IMR-90 (cell line): ENCODE measurements around the gene FEZ2. TPM values are rescaled to one million over a fixed set of nuclear protein-coding genes. Genes with fewer than 3 reads are reported as not detected.
A peak's percentile ranks its signal among the peaks of the same experiment; 100 is the strongest.

ENCODE experiments used
- ATAC-seq: fragments of 200-7000 bp; cut with Tn5 transposase; 2 replicates; pipeline ENCODE4 v1.9.1; 2020; ENCODE audit warnings: low read depth, mild to moderate bottlenecking, moderate library complexity
- BruUV-seq: library from RNA; stranded (reverse); fragments of 400-500 nt; replicated peaks from 2 replicates; lab custom pipeline; 2021; lab: Mats Ljungman, UMichigan
- CTCF ChIA-PET: fragments of 300-600 bp; formaldehyde crosslinking; extraction: SDS; loops from one replicate; lab custom pipeline; 2021; ENCODE audit warnings: antibody characterized with exemption; lab: Yijun Ruan, JAX
- POLR2A ChIA-PET: fragments of 300-600 bp; sonication (Branson Sonifier 250); formaldehyde crosslinking; loops from one replicate; lab custom pipeline; 2022; ENCODE audit warnings: antibody characterized with exemption; ENCODE audit not compliant: unreplicated experiment; lab: Charles Lee
- DNase-seq: peaks from one replicate; pipeline ENCODE4 v3.0.0; 2013
- H2AFZ ChIP-seq: replicated peaks from 2 replicates; pipeline ENCODE3; 2013; ENCODE audit warnings: low read length, mild to moderate bottlenecking; ENCODE audit not compliant: poor library complexity
- H2AK5ac ChIP-seq: 2 replicates; pipeline ENCODE4 v1.6.1; 2013; ENCODE audit warnings: low read depth, low read length, inconsistent platforms
- H2AK9ac ChIP-seq: replicated peaks from 2 replicates; pipeline ENCODE3; 2013; ENCODE audit warnings: mild to moderate bottlenecking, low read depth, low read length, moderate library complexity; ENCODE audit not compliant: poor library complexity
- H2BK120ac ChIP-seq: 2 replicates; pipeline ENCODE4 v1.6.1; 2013; ENCODE audit warnings: low read depth, low read length, inconsistent platforms
- H2BK15ac ChIP-seq: 3 replicates; pipeline ENCODE4 v1.6.1; 2013; ENCODE audit warnings: low read depth, low read length, inconsistent platforms
- H2BK20ac ChIP-seq: 2 replicates; pipeline ENCODE4 v1.6.1; 2013; ENCODE audit warnings: low read depth, mild to moderate bottlenecking, inconsistent platforms, low read length, moderate library complexity
- H2BK5ac ChIP-seq: 2 replicates; pipeline ENCODE4 v1.6.1; 2013; ENCODE audit warnings: mild to moderate bottlenecking, low read depth, low read length, inconsistent platforms; ENCODE audit not compliant: poor library complexity, severe bottlenecking
- H3K14ac ChIP-seq: replicated peaks from 2 replicates; pipeline ENCODE4 v1.6.1; 2013; ENCODE audit warnings: low read depth, low read length, inconsistent platforms
- H3K18ac ChIP-seq: 2 replicates; pipeline ENCODE4 v1.6.1; 2013; ENCODE audit warnings: low read depth, low read length, control low read depth
- H3K23ac ChIP-seq: 2 replicates; pipeline ENCODE4 v1.6.1; 2013; ENCODE audit warnings: low read depth, low read length, inconsistent platforms
- H3K27ac ChIP-seq: 2 replicates; pipeline ENCODE4 v1.5.1; 2013; ENCODE audit warnings: mild to moderate bottlenecking, control low read depth, low read length; ENCODE audit not compliant: insufficient read depth
- H3K27me3 ChIP-seq: 2 replicates; pipeline ENCODE4 v1.6.1; 2013; ENCODE audit warnings: low read length; ENCODE audit not compliant: control insufficient read depth, insufficient read depth
- H3K36me3 ChIP-seq: 2 replicates; pipeline ENCODE4 v1.6.1; 2013; ENCODE audit warnings: low read length, mixed read lengths; ENCODE audit not compliant: control insufficient read depth, insufficient read depth
- H3K4ac ChIP-seq: 2 replicates; pipeline ENCODE4 v1.6.1; 2013; ENCODE audit warnings: low read depth, low read length, inconsistent platforms
- H3K4me1 ChIP-seq: 2 replicates; pipeline ENCODE4 v1.6.1; 2013; ENCODE audit warnings: low read length, mixed read lengths; ENCODE audit not compliant: control insufficient read depth, insufficient read depth
- H3K4me2 ChIP-seq: 2 replicates; pipeline ENCODE4 v1.6.1; 2013; ENCODE audit warnings: low read depth, mild to moderate bottlenecking, control low read depth, low read length, moderate library complexity
- H3K4me3 ChIP-seq: 2 replicates; pipeline ENCODE4 v1.5.1; 2013; ENCODE audit warnings: low read depth, mild to moderate bottlenecking, control low read depth, low read length, moderate library complexity; ENCODE audit not compliant: insufficient read depth
- H3K56ac ChIP-seq: 2 replicates; pipeline ENCODE4 v1.6.1; 2013; ENCODE audit warnings: low read length, inconsistent platforms; ENCODE audit not compliant: insufficient read depth; ENCODE audit errors: extremely low read depth
- H3K79me1 ChIP-seq, 2 experiments: 2 replicates each; pipeline ENCODE4 v1.6.1; 2013; ENCODE audit warnings: low read length in 2 of 2, inconsistent platforms in 1 of 2, low read depth in 1 of 2
- H3K9ac ChIP-seq: 2 replicates; pipeline ENCODE4 v1.6.1; 2013; ENCODE audit warnings: low read depth, low read length, control low read depth
- H3K9me1 ChIP-seq: 2 replicates; pipeline ENCODE4 v1.6.1; 2013; ENCODE audit warnings: low read length, inconsistent platforms; ENCODE audit not compliant: insufficient read depth
- H3K9me3 ChIP-seq: 2 replicates; pipeline ENCODE4 v1.6.1; 2013; ENCODE audit warnings: low read length; ENCODE audit not compliant: control insufficient read depth, insufficient read depth
- H4K20me1 ChIP-seq: 2 replicates; pipeline ENCODE4 v1.6.1; 2013; ENCODE audit warnings: low read length, inconsistent platforms; ENCODE audit not compliant: insufficient read depth
- H4K5ac ChIP-seq: 2 replicates; pipeline ENCODE4 v1.6.1; 2013; ENCODE audit warnings: mild to moderate bottlenecking, low read depth, low read length, control low read depth
- H4K8ac ChIP-seq, 2 experiments: 2 replicates each; pipeline ENCODE4 v1.6.1; 2013; ENCODE audit warnings: low read depth in 2 of 2, low read length in 2 of 2, control low read depth in 1 of 2, inconsistent platforms in 1 of 2
- H4K91ac ChIP-seq: 2 replicates; pipeline ENCODE4 v1.6.1; 2013; ENCODE audit warnings: low read depth, low read length, inconsistent platforms; ENCODE audit not compliant: insufficient read depth
- CEBPB ChIP-seq: IDR thresholded peaks from 2 replicates; pipeline ENCODE4 v1.6.1; 2012; ENCODE audit warnings: low read depth, low read length, improper control_type of control experiment
- CHD1 ChIP-seq: IDR thresholded peaks from 2 replicates; pipeline ENCODE4 v1.6.1; 2012; ENCODE audit warnings: low read depth, low read length, improper control_type of control experiment
- CTCF ChIP-seq: conservative IDR thresholded peaks from 2 replicates; pipeline ENCODE4 v1.5.1; 2012; ENCODE audit warnings: mild to moderate bottlenecking, low read depth, low read length, improper control_type of control experiment
- FOS ChIP-seq: fragments of 150-350 bp; IDR thresholded peaks from 2 replicates; pipeline ENCODE4 v1.6.1; 2016; ENCODE audit warnings: low read depth, low read length
- MAFK ChIP-seq: IDR thresholded peaks from 2 replicates; pipeline ENCODE4 v1.6.1; 2012; ENCODE audit warnings: low read depth, low read length, improper control_type of control experiment
- MAZ ChIP-seq: IDR thresholded peaks from 2 replicates; pipeline ENCODE4 v1.6.1; 2012; ENCODE audit warnings: low read depth, mild to moderate bottlenecking, low read length, improper control_type of control experiment, moderate library complexity, borderline replicate concordance
- MXI1 ChIP-seq: IDR thresholded peaks from 2 replicates; pipeline ENCODE4 v1.6.1; 2012; ENCODE audit warnings: low read depth, mild to moderate bottlenecking, low read length, moderate library complexity, borderline replicate concordance
- NFE2L2 ChIP-seq: fragments of 150-350 bp; IDR thresholded peaks from 2 replicates; pipeline ENCODE4 v1.6.1; 2016; ENCODE audit warnings: low read depth, mild to moderate bottlenecking, low read length
- POLR2A ChIP-seq: IDR thresholded peaks from 2 replicates; pipeline ENCODE4 v1.6.1; 2012; ENCODE audit warnings: mild to moderate bottlenecking, low read depth, low read length
- RAD21 ChIP-seq: IDR thresholded peaks from 2 replicates; pipeline ENCODE4 v1.6.1; 2012; ENCODE audit warnings: low read length, improper control_type of control experiment
- RFX5 ChIP-seq: IDR thresholded peaks from 2 replicates; pipeline ENCODE4 v1.8.0; 2012; ENCODE audit warnings: low read depth, mild to moderate bottlenecking, low read length, moderate library complexity
- SMC3 ChIP-seq: fragments of 150-350 bp; IDR thresholded peaks from 2 replicates; pipeline ENCODE4 v1.6.1; 2016; ENCODE audit warnings: low read depth, mild to moderate bottlenecking, antibody characterized with exemption, low read length, moderate library complexity
- WGBS, 2 experiments: methylation state at CpG; one replicate each; pipeline versions ENCODE4 v1.1.5 to v1.1.7; 2013; ENCODE audit warnings: missing lambda C conversion rate in 2 of 2; ENCODE audit not compliant: insufficient read length in 1 of 2; ENCODE audit errors: extremely low coverage in 2 of 2; 5-methylcytosine and 5-hydroxymethylcytosine counted together
- dilution Hi-C: fragments of 300-500 bp; cut with HindIII; formaldehyde crosslinking; loops from one replicate; pipeline ENCODE4 v1.14.3; 2018; ENCODE audit warnings: low sequenced_read_pairs; ENCODE audit not compliant: unreplicated experiment
- in situ Hi-C: fragments of 300-500 bp; cut with MboI; formaldehyde crosslinking; loops from 3 replicates; pipeline ENCODE4 v1.14.3; 2019; ENCODE audit warnings: low sequenced_read_pairs, inconsistent platforms, mixed read lengths
- intact Hi-C: fragments of 100-400 bp; cut with micrococcal nuclease; formaldehyde crosslinking; loops from 2 replicates; pipeline ENCODE4 v1.10.0; 2022
- polyA plus RNA-seq, 3 experiments: library from polyadenylated mRNA; depleted of rRNA; stranded (reverse); fragments of >200 nt; gene quantifications; 2 replicates each; pipeline ENCODE4 v1.2.3, GENCODE V29; 2012; ENCODE audit warnings: low replicate concordance in 1 of 3
- total RNA-seq: library from RNA; depleted of rRNA; stranded (reverse); fragments of >200 nt; gene quantifications from 2 replicates; pipeline ENCODE4 v1.2.3, GENCODE V29; 2012
- TF ChIP-seq, protein P1 (sequence below): fragments of 150-350 bp; IDR thresholded peaks from 2 replicates; pipeline ENCODE4 v1.6.1; 2016; ENCODE audit warnings: low read depth, mild to moderate bottlenecking, low read length, moderate library complexity, borderline replicate concordance

Gene FEZ2
- total and polyA plus RNA-seq, 2 of the 4 experiments (the other 2 are of a cell fraction) = 19.4 to 31.6 TPM

DNA sequence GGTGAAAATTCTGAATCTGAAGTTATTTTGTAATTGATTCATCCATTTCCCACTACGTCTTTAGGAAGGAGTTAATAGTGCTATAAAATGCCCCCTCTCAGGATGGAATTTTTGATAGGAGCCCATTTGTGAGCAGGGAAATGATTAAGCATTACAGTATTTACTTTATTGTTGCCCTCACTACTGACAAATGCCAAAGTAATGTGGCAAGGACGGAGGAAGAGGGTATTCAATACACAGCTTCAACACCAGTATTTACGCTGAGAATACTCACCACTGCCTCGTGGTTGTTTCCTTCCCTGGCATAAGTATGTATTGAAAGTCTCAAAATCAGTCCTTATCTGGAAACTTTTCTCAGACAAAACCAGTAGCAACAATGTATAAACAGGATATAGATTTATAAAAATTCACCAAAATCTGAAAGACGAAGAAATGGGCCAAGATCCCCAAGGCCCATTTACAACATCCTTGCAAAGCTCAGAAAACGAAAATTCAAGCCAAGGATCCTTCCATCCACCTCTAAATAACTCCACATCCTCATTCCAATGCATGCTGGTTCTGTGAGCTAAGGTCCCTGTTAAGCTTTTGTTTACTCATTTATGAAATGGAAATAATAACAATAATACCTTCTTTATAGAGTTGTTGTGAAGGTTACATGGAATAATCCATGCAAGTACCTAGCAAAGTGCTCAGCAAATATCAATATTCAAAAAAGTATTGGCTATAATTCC is 29.3 kb downstream of the FEZ2 start:
- intact Hi-C loops = loop anchor here (1.0 kb wide), 1 partner anchor 29 kb away; no protein-coding TSS in a partner anchor
- H2AK5ac ChIP-seq = peak overlapping the region; percentile 91

More for the DNA sequence above, 29.3 kb downstream of the FEZ2 start:
- Histone ChIP-seq H4K20me1 (no peaks in the 10 kb centered on the region), H2BK20ac (peak overlapping the region; percentile 87), H3K9me1 (peaks cover 9% of the 10 kb centered on the region), H4K8ac (peak overlapping the region; percentile 79 to 85), H3K36me3 (peaks cover 12% of the 10 kb centered on the region), H3K4ac (peak overlapping the region; percentile 85; the same call in 1 of the 2 replicates), H3K18ac (peak overlapping the region; percentile 58; the same call in 1 of the 2 replicates), H3K27ac (peak overlapping the region; percentile 73), H3K79me1 (peaks cover 30 to 59% of the 10 kb centered on the region in 2 experiments), H3K56ac (peak overlapping the region; percentile 88), H3K14ac (peak overlapping the region; percentile 96), H3K4me2 (peak overlapping the region; percentile 78), H4K91ac (peak overlapping the region; percentile 92), H2AFZ (no peak overlapping the region), H3K23ac (peak overlapping the region; percentile 92), H3K4me3 (no peak overlapping the region), H2BK5ac (peak overlapping the region; percentile 99), H2BK120ac (peak overlapping the region; percentile 92), H3K9ac (peak overlapping the region; percentile 46; the same call in 1 of the 2 replicates), H3K9me3 (no peaks in the 10 kb centered on the region), H2AK9ac (no peak overlapping the region), H2BK15ac (peak overlapping the region; percentile 79; the same call in 1 of the 3 replicates), H4K5ac (peak overlapping the region; percentile 47; the same call in 1 of the 2 replicates), H3K27me3 (no peaks in the 10 kb centered on the region), H3K4me1 (peaks cover 10% of the 10 kb centered on the region)
- BruUV-seq = no TSS peak
- CTCF ChIA-PET = interaction anchor here (0.8 kb wide), 1 partner anchor 14 kb away, joined by 3 read pairs; no protein-coding TSS in a partner anchor
- DNase-seq (peak; percentile 66), ATAC-seq (peak; percentile 63)
- dilution Hi-C loops = no loop called here
- in situ Hi-C loops = no loop called here
- WGBS, 2 experiments = no CpG with 5 or more reads among the region's 6 CpGs
- POLR2A ChIA-PET = no interaction called here
- 0 out of 2 replicates have a peak, but pooled peaks have one; percentile 17 for TF ChIP-seq MXI1
- TF ChIP-seq FOS = 0 out of 2 replicates have a peak, but pooled peaks have one; percentile 33
- no peak for TF ChIP-seq RAD21
- no peak for TF ChIP-seq RFX5
- TF ChIP-seq POLR2A = peak; percentile 23; the same call in 1 of the 2 replicates
- TF ChIP-seq MAFK = no peak
- TF ChIP-seq MAZ = no peak
- TF ChIP-seq SMC3 = no peak
- no peak for TF ChIP-seq CHD1
- TF ChIP-seq, protein P1, sequence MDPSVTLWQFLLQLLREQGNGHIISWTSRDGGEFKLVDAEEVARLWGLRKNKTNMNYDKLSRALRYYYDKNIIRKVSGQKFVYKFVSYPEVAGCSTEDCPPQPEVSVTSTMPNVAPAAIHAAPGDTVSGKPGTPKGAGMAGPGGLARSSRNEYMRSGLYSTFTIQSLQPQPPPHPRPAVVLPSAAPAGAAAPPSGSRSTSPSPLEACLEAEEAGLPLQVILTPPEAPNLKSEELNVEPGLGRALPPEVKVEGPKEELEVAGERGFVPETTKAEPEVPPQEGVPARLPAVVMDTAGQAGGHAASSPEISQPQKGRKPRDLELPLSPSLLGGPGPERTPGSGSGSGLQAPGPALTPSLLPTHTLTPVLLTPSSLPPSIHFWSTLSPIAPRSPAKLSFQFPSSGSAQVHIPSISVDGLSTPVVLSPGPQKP = no peak
- no peak for TF ChIP-seq NFE2L2
- TF ChIP-seq CTCF = no peak
- TF ChIP-seq CEBPB = peak; percentile 42; the same call in 1 of the 2 replicates
